GM21723 (cell line): ENCODE measurements around the gene MVB12B.

Experiments used
- ATAC-seq: cut with Tn5 transposase; IDR thresholded peaks from one replicate; pipeline ENCODE4 v1.9.1; 2021; ENCODE audit warnings: mild to moderate bottlenecking, moderate library complexity; ENCODE audit not compliant: unreplicated experiment

The MVB12B gene

DNA sequence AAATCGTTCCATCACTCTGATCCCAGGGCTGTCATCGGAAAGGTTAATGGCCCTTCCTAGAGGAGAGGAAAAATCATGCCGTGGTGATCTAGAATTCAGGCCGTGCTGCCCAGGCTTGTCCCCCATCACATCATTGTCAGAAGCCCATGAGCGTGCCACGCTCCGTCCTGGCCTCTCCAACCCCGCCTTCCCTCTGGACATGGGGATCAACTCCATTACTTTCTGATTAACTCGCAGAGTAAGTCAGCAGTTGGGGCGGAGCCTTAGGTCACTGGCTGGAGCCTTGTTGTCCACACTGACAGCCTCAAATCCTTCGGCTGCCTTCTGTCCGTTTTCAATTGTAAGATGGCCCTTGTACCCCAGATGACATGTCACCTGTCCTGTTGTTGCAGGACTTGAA is 75.0 kb downstream of the MVB12B start:
- ATAC-seq, result no peak

GRCh38 chr9:126403397-126403796 is 76.8 kb downstream of the MVB12B start:
- no peak for ATAC-seq

GRCh38 chr9:126404459-126404858 is 77.8 kb downstream of the MVB12B start:
- ATAC-seq, result no peak

GRCh38 chr9:126406075-126406667 is 79.5 kb downstream of the MVB12B start:
- no peak for ATAC-seq

DNA sequence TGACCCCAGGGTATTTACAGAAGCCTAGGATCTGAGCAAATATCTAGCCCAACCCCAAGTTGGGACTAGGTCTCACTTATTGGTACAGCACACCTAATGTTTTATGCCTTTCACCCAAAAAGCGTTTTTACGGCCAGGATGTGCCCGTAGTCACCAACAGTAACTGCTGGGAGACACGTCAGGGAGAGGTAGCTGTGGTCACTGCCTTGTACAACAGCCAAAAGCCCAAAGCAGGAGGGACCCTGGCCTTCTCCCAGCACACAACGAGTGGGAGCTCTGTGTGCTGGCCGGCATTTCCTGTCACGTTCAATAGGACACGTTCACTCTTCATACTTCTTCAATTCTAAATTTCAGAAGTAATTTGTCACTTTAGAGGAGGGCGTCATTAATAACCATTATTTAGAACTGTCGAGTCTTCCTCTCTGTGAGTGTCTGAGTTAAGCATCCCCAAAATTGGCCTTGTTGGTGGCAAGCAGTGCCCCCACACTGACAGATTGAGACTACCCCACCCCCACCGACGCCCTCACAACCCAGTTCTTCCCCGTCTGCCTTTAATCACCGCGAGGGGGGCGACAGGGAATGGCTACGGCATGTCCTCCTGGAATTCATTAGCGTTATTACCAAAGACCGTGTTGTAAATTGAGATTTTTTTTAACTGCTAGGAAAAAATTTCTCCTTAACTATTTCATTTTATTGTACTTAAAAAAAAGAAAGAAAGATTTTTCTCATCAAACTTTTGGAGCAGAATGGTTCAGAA is 80.7 kb downstream of the MVB12B start:
- no peak for ATAC-seq

DNA sequence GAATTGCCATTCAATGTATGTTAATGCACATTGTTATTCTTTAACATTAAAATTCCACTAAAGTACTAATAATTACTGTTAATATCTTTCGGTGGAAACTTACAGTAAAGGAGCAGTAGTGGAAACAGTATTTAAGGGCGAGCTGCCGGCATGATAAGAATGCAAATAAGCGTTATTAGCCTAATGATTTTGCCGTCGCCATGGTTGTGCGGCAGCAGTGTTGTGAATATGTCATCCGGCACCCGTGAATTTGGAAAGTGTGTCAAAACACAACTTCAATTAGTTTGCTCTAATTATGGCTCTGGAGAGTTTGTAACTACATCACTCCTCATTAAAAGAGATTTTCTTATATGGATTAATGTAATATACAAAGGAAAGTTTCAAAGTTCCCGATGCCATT is 81.4 kb downstream of the MVB12B start:
- no peak for ATAC-seq

- no peak for ATAC-seq
These were observed 83.6 kb downstream of the MVB12B start for GRCh38 chr9:126410229-126410628.

DNA sequence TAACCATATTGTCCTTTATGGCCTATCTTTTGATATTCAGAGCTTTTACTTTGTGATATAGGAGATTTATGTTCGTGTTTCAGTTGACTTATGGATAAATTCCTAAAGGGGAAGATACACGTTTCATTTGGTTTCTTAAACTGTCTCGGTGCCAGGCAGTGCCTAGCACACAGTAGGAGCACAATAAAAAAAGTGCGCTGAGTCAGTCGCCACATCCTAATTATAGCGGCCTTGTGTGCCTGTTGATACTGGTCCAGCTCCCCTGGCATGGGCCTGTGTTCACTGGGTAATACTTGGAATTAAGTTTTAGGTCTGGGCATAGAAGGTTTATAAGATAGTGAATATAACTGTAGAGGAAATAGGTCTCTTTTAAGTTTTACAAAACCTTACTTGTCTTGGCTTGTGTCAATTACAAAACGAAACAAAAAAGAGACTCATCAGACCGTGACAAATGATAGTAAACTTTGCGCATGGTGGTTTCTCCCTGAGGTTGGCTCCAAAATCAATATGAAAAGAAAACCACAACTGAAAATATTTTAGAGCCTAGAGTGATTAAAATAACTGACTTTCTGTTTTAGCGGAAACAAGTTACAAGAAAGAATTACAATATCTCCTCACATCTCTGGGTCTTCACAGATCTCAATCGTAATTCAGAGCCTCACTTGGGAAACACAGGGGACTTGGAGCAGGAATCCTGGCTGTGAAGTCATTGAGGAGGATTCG is 84.8 kb downstream of the MVB12B start:
- peak; percentile 72 for ATAC-seq

DNA sequence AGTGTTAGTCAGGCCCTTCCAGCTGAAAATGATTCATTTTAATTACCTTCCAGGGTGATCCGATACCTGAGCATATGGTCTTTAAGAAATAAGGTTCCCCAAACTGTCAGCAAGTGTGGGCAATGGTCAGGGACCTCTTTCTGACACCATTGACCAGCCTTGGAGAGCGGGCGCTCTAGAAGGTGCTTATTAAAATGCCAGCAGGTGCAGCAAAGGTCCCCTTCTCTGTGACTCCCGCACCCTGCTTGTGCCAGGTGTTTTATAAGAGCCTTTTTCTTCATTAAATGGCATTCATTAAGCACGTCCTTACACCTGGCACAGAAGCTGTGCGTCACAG is 85.3 kb downstream of the MVB12B start:
- no peak for ATAC-seq

DNA sequence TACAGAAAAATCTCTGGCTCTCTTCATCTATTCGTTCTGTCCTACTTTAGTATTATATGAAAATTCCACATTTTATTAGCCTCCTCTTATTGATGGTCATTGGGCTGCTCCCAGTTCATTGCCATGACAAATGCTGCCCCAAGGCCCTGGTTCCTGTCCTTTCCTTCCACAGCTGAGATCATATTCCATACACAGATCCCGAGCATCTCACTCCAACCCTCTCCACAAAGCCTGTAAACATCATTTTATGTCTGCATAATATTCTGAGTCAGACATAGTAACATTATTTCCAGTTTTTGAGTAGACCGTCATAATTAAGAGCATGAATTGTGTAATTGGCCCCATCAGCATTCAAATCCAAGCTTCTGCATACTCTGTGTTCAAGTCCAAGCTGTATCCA is 86.3 kb downstream of the MVB12B start:
- no peak for ATAC-seq

GRCh38 chr9:126413391-126414068 is 86.9 kb downstream of the MVB12B start:
- ATAC-seq, result no peak

DNA sequence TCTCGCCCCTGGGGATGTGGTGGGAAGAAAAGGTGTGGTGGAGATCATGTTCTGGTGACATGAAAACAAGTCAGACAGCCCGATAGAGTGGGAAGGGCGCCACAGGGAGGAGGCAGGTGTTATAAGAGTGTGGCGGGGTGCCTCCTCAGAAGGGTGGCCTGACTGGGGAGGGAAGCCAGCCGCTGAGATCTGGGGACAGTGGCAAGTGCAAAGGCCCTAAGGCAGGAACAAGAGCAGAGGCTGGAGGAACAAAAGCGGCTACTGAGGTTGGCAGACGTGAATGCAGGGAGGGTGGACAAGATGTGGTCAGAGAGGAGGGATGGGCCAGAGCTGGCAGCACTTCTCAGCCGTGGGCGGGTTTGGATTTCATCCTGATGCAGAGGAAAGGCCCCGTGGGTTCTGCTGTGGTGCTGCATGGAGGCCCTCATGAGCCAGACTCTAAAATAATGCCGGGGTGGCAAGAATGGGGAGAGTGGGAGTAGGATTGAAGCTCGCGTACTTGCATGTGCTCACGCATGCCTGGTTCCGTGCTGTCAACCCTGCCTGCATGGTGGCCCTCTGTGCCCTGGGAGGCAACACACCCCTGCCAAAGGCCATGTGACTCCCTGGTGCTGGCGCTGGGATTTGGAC is 89.2 kb downstream of the MVB12B start:
- ATAC-seq, result no peak

GRCh38 chr9:126417043-126417442 is 90.4 kb downstream of the MVB12B start:
- ATAC-seq, result no peak

- ATAC-seq, result no peak
These were observed 91.1 kb downstream of the MVB12B start for GRCh38 chr9:126417684-126418083.

DNA sequence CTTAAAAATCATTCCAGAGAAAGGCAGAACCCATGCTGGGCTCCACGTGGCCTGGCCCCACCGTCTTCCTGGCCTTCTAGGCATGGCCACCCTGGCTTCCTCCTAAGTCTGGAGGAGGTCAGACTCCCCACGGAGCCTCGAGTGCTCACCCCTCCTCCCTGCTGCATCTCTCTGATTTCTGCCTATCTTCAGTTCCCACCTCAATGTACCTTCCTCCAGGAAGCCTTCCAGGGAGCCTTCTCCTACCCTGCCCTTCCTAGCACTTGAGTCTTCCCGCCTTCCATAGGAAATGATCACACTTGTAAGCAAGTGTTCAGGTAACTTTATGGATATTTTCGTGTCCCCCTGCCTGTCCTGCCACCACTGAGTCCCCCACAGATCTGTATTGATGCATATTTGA is 92.0 kb downstream of the MVB12B start:
- ATAC-seq, result no peak

- ATAC-seq, result no peak
These were observed 92.8 kb downstream of the MVB12B start for GRCh38 chr9:126419475-126419874.

GRCh38 chr9:126420135-126420534 is 93.5 kb downstream of the MVB12B start:
- no peak for ATAC-seq

- no peak for ATAC-seq
These were observed 94.3 kb downstream of the MVB12B start for GRCh38 chr9:126420643-126421564.

- no peak for ATAC-seq
These were observed 95.2 kb downstream of the MVB12B start for GRCh38 chr9:126421567-126422428.
